GM12864 (cell line): ENCODE data around the gene ADAM8.
"Not testable (repeated sequence)": the region's sequence is repeated elsewhere in the genome, so short reads cannot be mapped to it uniquely, and the experiment has no call there.

Experiments used
- DNase-seq: peaks from one replicate; pipeline ENCODE4 v3.0.0-alpha.2; 2011; ENCODE audit warnings: low read depth
- H3K4me3 ChIP-seq: 2 replicates; pipeline ENCODE4 v1.5.1; 2011; ENCODE audit warnings: mild to moderate bottlenecking, low read depth, low read length, control low read depth
- CTCF ChIP-seq: IDR thresholded peaks from 2 replicates; pipeline ENCODE4 v1.5.1; 2011; ENCODE audit warnings: low read depth, mild to moderate bottlenecking, moderate library complexity, low read length, control low read depth, inconsistent platforms; ENCODE audit errors: missing control alignments

ADAM8 gene

DNA sequence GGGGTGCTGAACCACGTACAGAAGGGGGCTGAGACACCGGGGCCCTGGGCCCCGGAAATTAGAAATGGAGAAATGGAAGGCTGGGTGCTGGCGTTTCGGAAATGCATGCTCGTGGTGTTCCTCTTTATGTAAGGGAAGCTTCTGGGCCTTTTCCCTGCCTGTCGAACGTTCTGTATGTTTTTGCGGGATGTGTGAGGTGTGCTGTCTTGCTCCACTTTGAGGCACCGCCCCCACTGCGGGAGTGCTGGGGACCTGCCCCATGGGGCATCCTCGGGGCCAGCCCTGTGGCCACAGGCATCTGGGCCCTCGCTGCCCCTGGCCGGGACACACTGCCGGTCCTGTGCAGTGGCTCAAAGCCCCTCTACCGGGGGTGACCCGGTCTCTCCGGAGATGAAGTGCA, 40.7 kb downstream of the ADAM8 start:
- TF ChIP-seq CTCF = no peak
- no peak for DNase-seq
- no peak overlapping the region for H3K4me3 ChIP-seq

DNA sequence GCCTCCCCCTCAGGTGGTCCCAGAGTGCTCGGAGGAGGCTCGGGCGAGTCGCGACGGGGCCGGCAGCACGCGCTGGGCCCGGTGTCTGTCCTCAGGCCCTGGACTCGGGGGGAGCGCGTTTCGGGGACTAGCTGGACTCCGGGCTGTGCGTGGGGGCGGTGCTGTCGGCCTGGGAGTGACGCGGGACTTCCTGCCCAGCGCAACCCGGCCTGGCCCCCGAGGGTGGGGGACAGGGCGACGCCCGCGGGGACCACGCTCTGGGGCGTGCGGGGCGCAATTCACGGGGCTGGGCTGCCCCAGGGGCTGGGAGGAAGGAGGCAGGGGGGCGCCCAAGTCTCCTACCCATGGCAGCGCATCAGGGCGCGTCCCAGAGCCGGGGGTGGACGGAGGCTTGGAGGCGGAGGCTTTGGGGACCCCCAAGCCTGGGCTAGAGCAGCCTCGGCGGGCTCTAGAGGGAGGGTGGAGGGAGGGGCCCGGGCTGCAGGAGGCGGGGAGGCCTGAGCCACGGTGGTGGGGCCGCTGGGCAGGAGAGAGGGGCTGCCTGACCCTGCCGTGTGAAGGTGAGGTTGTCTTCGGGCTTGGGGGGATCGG, 41.3 kb downstream of the ADAM8 start:
- no peak for TF ChIP-seq CTCF
- DNase-seq = no peak
- H3K4me3 ChIP-seq = no peak overlapping the region

- not testable (repeated sequence) for DNase-seq, H3K4me3 ChIP-seq
Measured at GRCh38 chr10:133234796-133235195, 41.9 kb downstream of the ADAM8 start.

- TF ChIP-seq CTCF = no peak
- H3K4me3 ChIP-seq = no peak overlapping the region
- DNase-seq = no peak
Measured at GRCh38 chr10:133231946-133232574, 44.6 kb downstream of the ADAM8 start.

DNA sequence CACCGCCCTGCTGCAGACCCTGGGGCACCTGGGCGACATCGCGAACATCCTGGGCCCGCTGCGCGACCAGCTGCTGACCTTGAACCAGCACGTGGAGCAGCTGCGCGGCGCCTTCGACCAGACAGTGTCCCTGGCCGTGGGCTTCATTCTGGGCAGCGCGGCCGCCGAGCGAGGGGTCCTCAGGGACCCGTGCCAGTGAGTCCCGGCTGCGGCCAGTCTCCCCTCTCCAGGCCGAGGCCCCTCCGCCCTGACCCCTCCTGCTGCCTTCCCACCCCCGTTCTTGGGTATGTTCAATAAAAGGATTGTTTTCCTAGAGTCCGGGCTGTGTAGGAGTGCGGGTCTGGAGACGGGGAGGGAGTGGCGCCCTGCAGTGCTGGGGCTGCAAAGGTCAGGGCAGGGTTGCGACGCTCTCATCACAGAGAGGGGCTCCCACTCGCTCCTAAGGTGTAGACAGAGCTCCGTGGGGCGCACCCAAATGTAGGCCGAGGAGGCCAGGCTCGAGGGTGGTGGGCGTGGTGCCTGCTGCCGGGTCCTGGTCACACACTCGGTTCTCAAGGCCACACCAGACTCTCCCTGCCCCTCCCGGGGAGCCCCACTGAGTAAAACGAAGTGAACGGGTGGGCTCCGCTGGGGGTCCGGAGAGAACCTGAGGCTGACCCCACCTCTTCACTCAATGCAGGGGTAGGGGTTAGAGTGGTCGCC, 45.3 kb downstream of the ADAM8 start:
- H3K4me3 ChIP-seq = no peak overlapping the region
- no peak for TF ChIP-seq CTCF
- DNase-seq = no peak

DNA sequence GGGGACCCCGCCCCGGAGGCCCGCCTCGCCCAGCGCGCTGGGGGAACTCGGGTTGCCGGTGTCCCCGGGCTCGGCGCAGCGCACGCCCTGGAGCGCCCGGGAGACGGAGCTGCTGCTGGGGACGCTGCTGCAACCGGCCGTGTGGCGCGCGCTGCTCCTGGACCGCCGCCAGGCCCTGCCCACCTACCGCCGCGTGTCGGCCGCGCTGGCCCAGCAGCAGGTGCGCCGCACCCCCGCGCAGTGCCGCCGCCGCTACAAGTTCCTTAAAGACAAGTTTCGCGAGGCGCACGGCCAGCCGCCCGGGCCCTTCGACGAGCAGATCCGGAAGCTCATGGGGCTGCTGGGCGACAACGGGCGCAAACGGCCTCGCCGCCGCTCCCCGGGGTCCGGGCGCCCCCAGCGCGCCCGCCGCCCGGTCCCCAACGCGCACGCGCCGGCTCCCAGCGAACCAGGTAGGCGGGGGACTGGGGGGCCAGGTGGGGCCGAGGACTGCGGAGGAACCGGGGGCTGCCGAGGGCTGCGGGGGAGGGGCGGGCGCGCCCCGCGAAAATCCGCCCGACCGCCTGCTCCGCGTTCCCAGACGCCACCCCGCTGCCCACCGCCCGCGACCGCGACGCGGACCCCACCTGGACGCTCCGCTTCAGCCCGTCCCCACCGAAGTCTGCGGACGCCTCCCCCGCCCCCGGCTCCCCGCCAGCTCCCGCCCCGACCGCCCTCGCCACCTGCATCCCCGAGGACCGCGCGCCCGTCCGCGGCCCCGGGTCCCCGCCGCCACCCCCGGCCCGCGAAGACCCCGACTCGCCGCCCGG, 46.1 kb downstream of the ADAM8 start:
- no peak for DNase-seq
- H3K4me3 ChIP-seq = no peak overlapping the region

More for the DNA sequence above, 46.1 kb downstream of the ADAM8 start:
- TF ChIP-seq CTCF = no peak
